Adrenal gland (tissue), 5 donors: ENCODE measurements around the gene SLC66A1.

ENCODE experiments used
- POLR2A ChIP-seq, 2 donors: fragments of 450-650 bp; IDR thresholded peaks; one replicate each; pipeline ENCODE4 v1.6.1; 2017; ENCODE audit warnings: antibody characterized with exemption in 2 of 2, mild to moderate bottlenecking in 2 of 2, moderate library complexity in 1 of 2
- TF ChIP-seq, protein P1 (sequence below), 6 experiments: fragments of 450-650 bp in 4 of 6; fragments of 200-600 bp in 2 of 6; sonication (generic) in 1 of 6; IDR thresholded peaks; 1 replicate in 5 of 6; 2 replicates in 1 of 6; pipeline versions ENCODE4 v1.5.1 to v1.8.0; 2016 to 2021; ENCODE audit warnings: antibody characterized with exemption in 6 of 6, mild to moderate bottlenecking in 2 of 6, moderate library complexity in 1 of 6
- donor health status: DM: no; HTN: no; CAD: no.

DNA sequence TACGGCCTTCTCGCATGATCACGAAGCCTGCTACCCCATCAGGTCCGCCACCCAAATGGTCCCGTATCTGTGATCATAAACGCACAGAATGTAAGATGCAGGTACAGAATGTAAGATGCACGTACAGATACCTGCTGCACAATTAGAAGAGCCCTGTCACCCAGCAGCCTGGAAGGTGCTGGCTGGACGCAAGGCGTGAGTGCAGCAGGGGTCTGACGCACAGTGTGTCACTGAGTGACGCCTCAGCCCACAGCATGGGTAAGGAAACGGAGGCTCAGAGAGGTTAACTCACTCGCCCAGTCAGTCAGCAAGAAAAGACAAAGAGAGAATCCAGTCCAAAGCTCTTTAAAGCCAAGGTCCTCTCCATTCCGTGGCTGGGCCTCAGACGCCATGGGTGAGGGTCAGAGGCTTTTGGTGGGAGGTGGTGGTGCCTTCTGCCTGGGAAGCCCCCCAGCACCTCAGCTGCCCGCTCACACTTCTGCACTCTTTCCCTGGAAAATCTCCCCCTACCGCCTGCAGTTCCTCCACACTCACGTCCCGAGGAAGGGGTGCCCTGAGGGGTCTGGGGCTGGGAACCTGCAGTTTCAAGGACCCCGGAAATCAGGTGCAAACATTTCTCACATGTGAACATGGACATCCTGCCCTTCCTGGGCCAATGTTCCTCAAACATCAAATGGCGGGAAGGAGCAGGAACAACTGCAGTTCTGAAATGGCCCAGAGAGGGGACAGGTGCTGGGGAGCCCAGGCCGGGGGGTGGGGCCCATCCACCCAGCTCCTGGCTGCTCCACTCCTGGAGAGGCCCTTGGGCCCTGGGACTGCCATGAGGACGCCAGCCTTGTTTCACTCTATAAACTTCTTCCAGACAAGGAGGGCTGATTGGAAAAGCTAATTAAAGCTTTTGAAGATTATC lies 59.4 kb downstream of the SLC66A1 start:
- TF ChIP-seq, protein P1, sequence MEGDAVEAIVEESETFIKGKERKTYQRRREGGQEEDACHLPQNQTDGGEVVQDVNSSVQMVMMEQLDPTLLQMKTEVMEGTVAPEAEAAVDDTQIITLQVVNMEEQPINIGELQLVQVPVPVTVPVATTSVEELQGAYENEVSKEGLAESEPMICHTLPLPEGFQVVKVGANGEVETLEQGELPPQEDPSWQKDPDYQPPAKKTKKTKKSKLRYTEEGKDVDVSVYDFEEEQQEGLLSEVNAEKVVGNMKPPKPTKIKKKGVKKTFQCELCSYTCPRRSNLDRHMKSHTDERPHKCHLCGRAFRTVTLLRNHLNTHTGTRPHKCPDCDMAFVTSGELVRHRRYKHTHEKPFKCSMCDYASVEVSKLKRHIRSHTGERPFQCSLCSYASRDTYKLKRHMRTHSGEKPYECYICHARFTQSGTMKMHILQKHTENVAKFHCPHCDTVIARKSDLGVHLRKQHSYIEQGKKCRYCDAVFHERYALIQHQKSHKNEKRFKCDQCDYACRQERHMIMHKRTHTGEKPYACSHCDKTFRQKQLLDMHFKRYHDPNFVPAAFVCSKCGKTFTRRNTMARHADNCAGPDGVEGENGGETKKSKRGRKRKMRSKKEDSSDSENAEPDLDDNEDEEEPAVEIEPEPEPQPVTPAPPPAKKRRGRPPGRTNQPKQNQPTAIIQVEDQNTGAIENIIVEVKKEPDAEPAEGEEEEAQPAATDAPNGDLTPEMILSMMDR (IDR thresholded peaks at IDR 0.05) = no peak
- TF ChIP-seq POLR2A (IDR thresholded peaks at IDR 0.05) = no peak
